OCI-LY1 (cell line): ENCODE results near the gene P2RY8.
A peak's percentile ranks its signal among the peaks of the same experiment; 100 is the strongest.

ENCODE experiments used
- H2AFZ ChIP-seq: fragments of 200-600 bp; sonication (generic), shearing (Covaris generic); 2 replicates; pipeline ENCODE4 v1.6.0; 2014; ENCODE audit warnings: antibody characterized with exemption, mild to moderate bottlenecking, low read length
- H3F3A ChIP-seq: fragments of 200-600 bp; sonication (generic), shearing (Covaris generic); 2 replicates; pipeline ENCODE4 v1.6.0; 2014; ENCODE audit warnings: mild to moderate bottlenecking, antibody characterized with exemption, low read length, moderate library complexity; ENCODE audit not compliant: insufficient read depth
- H3K27ac ChIP-seq: fragments of 200-600 bp; sonication (generic); 2 replicates; pipeline ENCODE4 v1.5.1; 2014; ENCODE audit warnings: low read length, mixed run types, mild to moderate bottlenecking, low read depth; ENCODE audit not compliant: poor library complexity, severe bottlenecking
- H3K27me3 ChIP-seq: fragments of 200-600 bp; sonication (generic); 2 replicates; pipeline ENCODE4 v1.6.0; 2014; ENCODE audit warnings: antibody characterized with exemption, mild to moderate bottlenecking, low read length, moderate library complexity; ENCODE audit not compliant: insufficient read depth
- H3K36me3 ChIP-seq: fragments of 200-600 bp; sonication (generic); 2 replicates; pipeline ENCODE4 v1.6.1; 2014; ENCODE audit warnings: mild to moderate bottlenecking, antibody characterized with exemption, low read length, moderate library complexity, mixed read lengths; ENCODE audit not compliant: insufficient read depth
- H3K4me1 ChIP-seq: fragments of 200-600 bp; sonication (generic); 2 replicates; pipeline ENCODE4 v1.5.1; 2014; ENCODE audit warnings: mild to moderate bottlenecking, low read length, moderate library complexity; ENCODE audit not compliant: insufficient read depth, severe bottlenecking
- H3K4me2 ChIP-seq: fragments of 200-600 bp; sonication (generic), shearing (Covaris generic); 2 replicates; pipeline ENCODE4 v1.6.1; 2014; ENCODE audit warnings: low read length
- H3K4me3 ChIP-seq: fragments of 200-600 bp; sonication (generic); 2 replicates; pipeline ENCODE4 v1.5.1; 2014; ENCODE audit warnings: low read length, low read depth, mild to moderate bottlenecking, mixed read lengths; ENCODE audit not compliant: poor library complexity, severe bottlenecking
- H3K79me2 ChIP-seq: fragments of 200-600 bp; shearing (Covaris generic); 2 replicates; pipeline ENCODE4 v1.6.1; 2016; ENCODE audit warnings: mixed run types, low read length, mixed read lengths; ENCODE audit not compliant: insufficient read depth
- H3K9ac ChIP-seq: fragments of 200-600 bp; sonication (generic), shearing (Covaris generic); 2 replicates; pipeline ENCODE4 v1.6.1; 2014; ENCODE audit warnings: mild to moderate bottlenecking, low read length, mixed read lengths
- H3K9me2 ChIP-seq: fragments of 200-600 bp; sonication (generic), shearing (Covaris generic); 2 replicates; pipeline ENCODE4 v1.6.1; 2014; ENCODE audit warnings: low read depth, mild to moderate bottlenecking, low read length, mixed read lengths
- H3K9me3 ChIP-seq: fragments of 200-600 bp; shearing (Covaris generic); 2 replicates; pipeline ENCODE4 v1.6.1; 2014; ENCODE audit warnings: low read length, mixed read lengths
- H4K20me1 ChIP-seq: fragments of 200-600 bp; sonication (generic), shearing (Covaris generic); 2 replicates; pipeline ENCODE4 v1.6.0; 2016; ENCODE audit warnings: mild to moderate bottlenecking, low read length; ENCODE audit not compliant: insufficient read depth
- EZH2 ChIP-seq: fragments of 200-600 bp; sonication (generic), shearing (Covaris generic); IDR thresholded peaks from 2 replicates; pipeline ENCODE4 v1.8.0; 2017; ENCODE audit warnings: borderline replicate concordance, mixed run types, mild to moderate bottlenecking, antibody characterized with exemption, low read length, moderate library complexity, mixed read lengths
- TF ChIP-seq, protein P1 (sequence below): fragments of 200-600 bp; sonication (generic), shearing (Covaris generic); IDR thresholded peaks from 2 replicates; pipeline ENCODE4 v1.5.1; 2017; ENCODE audit warnings: mild to moderate bottlenecking, antibody characterized with exemption, low read length, moderate library complexity, mixed read lengths

P2RY8 gene

DNA sequence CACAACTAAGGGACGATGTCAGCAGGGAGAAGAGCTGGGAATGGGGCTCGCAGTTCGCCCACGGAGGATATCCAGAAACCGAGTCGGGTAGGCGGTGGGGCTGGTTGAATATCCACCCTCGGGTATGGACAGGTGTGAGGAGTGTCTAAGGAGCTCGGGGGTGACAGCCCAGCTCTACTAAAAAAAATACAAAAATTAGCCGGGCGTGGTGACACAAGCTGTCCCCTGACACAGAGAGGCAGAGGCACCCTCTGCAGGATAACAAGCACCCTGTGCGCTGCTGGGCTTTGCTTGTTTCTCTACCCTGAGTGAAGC, 72.1 kb downstream of the P2RY8 start:
- H3K9ac ChIP-seq = no peak overlapping the region
- no peaks in the 10 kb centered on the region for H4K20me1 ChIP-seq
- no peaks in the 10 kb centered on the region for H3K79me2 ChIP-seq
- H3K27ac ChIP-seq = peak overlapping the region; percentile 48
- H3K9me2 ChIP-seq = no peaks in the 10 kb centered on the region
- H3K9me3 ChIP-seq = no peaks in the 10 kb centered on the region
- TF ChIP-seq EZH2 = no peak
- TF ChIP-seq, protein P1, sequence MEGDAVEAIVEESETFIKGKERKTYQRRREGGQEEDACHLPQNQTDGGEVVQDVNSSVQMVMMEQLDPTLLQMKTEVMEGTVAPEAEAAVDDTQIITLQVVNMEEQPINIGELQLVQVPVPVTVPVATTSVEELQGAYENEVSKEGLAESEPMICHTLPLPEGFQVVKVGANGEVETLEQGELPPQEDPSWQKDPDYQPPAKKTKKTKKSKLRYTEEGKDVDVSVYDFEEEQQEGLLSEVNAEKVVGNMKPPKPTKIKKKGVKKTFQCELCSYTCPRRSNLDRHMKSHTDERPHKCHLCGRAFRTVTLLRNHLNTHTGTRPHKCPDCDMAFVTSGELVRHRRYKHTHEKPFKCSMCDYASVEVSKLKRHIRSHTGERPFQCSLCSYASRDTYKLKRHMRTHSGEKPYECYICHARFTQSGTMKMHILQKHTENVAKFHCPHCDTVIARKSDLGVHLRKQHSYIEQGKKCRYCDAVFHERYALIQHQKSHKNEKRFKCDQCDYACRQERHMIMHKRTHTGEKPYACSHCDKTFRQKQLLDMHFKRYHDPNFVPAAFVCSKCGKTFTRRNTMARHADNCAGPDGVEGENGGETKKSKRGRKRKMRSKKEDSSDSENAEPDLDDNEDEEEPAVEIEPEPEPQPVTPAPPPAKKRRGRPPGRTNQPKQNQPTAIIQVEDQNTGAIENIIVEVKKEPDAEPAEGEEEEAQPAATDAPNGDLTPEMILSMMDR = no peak
- H3K27me3 ChIP-seq = no peaks in the 10 kb centered on the region
- H2AFZ ChIP-seq = no peak overlapping the region
- H3K36me3 ChIP-seq = peaks cover 52% of the 10 kb centered on the region
- peaks cover 21% of the 10 kb centered on the region for H3F3A ChIP-seq
- H3K4me1 ChIP-seq = peaks cover 30% of the 10 kb centered on the region
- H3K4me2 ChIP-seq = no peak overlapping the region
- H3K4me3 ChIP-seq = no peak overlapping the region

DNA sequence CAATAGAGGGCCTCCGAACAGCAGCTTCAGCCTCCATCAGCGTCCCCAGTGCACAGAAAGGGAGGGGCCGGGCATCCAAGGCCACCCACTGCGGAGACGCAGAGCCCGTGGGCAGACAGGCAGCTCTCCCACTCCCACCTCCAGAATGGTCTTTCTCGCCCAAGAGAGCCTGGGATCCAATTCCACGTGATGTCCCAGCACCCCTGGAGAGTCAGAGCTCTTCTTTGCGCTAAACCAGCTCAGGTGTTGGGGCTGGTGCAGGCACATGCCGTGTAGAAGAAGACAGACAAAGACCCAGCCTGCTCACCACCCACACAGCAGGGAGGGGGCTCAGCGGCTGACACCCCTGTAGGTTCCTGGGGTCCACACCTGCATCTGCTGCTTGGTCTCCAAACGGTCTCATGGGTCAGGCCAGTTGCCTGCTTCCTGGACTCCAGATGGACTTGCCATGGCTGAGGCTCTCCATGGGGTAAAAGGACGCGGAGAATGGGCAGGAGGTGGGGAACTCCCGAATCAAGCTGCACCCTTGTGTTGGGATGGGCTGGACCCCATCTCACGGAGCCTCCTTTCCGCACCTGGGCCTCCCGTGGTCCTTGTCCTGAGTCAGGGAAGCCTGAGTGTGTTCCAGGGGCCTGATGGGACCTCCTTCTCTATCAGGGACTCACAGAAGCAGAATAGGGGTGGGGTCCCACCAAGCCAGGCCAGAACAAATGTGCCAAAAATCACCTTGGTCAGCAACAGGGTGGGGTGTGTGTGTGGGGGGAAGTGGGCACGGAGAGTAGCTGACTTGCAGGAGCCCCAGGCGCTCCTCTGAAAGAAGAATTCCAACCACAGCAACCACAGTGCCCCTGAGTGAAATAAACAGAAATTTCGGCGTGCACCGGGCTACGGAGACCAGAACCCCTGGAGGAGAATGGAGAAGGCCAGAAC, 72.7 kb downstream of the P2RY8 start:
- H4K20me1 ChIP-seq = no peaks in the 10 kb centered on the region
- H3K9me2 ChIP-seq = no peaks in the 10 kb centered on the region
- peak overlapping the region; percentile 48 for H3K27ac ChIP-seq
- H3K4me2 ChIP-seq = no peak overlapping the region
- no peak for TF ChIP-seq EZH2
- TF ChIP-seq, protein P1 = no peak
- H3K36me3 ChIP-seq = peaks cover 52% of the 10 kb centered on the region
- peaks cover 24% of the 10 kb centered on the region for H3K4me1 ChIP-seq
- H3F3A ChIP-seq = peaks cover 20% of the 10 kb centered on the region
- H3K9me3 ChIP-seq = no peaks in the 10 kb centered on the region
- no peaks in the 10 kb centered on the region for H3K79me2 ChIP-seq
- no peak overlapping the region for H3K9ac ChIP-seq
- no peak overlapping the region for H2AFZ ChIP-seq
- no peak overlapping the region for H3K4me3 ChIP-seq
- H3K27me3 ChIP-seq = no peaks in the 10 kb centered on the region

DNA sequence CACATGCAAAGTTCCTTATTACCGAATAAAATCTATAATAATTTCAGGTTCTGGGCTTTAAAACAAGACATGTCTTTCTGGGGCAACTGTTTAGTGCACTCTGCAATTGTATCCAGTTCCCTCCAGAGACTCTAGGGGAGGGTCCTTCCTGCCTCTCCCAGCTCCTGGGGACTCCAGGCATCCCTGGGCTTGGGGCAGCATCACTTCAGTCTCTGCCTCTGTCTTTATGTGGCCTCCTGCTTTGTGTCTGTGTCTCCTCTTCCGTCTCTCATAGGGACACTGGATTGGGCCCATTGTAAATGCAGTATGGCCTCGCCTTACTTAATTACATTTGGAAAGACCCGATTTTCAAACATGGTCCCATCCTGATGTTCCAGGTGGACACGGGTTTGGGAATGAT, 73.4 kb downstream of the P2RY8 start:
- no peaks in the 10 kb centered on the region for H3K9me3 ChIP-seq
- peaks cover 19% of the 10 kb centered on the region for H3K4me1 ChIP-seq
- no peaks in the 10 kb centered on the region for H3K9me2 ChIP-seq
- H2AFZ ChIP-seq = no peak overlapping the region
- no peak for TF ChIP-seq EZH2
- TF ChIP-seq, protein P1 = no peak
- H3K4me3 ChIP-seq = no peak overlapping the region
- peaks cover 52% of the 10 kb centered on the region for H3K36me3 ChIP-seq
- no peaks in the 10 kb centered on the region for H3K27me3 ChIP-seq
- no peak overlapping the region for H3K4me2 ChIP-seq
- peak overlapping the region; percentile 59 for H3K27ac ChIP-seq
- no peaks in the 10 kb centered on the region for H3K79me2 ChIP-seq
- peaks cover 16% of the 10 kb centered on the region for H3F3A ChIP-seq
- no peaks in the 10 kb centered on the region for H4K20me1 ChIP-seq
- H3K9ac ChIP-seq = no peak overlapping the region
